ENCODE results near the gene LAMA2. TPM values are rescaled to one million over a fixed set of nuclear protein-coding genes. Genes with fewer than 3 reads are reported as not detected.
"Not testable (repeated sequence)": the region's sequence is repeated elsewhere in the genome, so short reads cannot be mapped to it uniquely, and the experiment has no call there.

Gene LAMA2
- total and polyA plus RNA-seq, 5 donors from 2014 or later: 0.06 to 0.47 (median 0.09) TPM

DNA sequence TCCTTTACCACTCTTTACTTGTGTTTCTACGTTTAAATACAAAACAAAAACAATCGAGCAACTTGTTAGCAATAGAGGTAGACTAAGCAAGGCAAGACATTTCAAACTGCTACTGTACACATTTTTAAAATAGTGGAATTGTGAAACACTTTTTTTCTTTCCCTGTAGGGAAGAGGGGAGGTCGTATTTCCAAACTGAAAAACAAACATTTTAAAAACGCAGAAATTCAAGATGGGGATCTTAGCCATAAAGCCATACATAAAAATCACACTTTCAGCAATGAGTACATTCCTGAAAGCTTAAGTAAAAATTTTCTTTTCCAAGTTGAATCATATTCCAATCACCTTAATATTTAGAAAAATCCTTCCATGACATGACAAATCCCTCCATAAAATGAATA is 267.6 kb downstream of the LAMA2 start:
- Histone ChIP-seq H3K27me3 (ENCODE audit: control insufficient read depth, insufficient read depth, low read length) (no peaks in the 10 kb centered on the region), H3K4me1 (ENCODE audit: control insufficient read depth, insufficient read depth, low read length, poor library complexity, severe bottlenecking) (no peaks in the 10 kb centered on the region), H3K9me3 (ENCODE audit: control insufficient read depth in 2 of 2, low read length in 2 of 2) (no peaks in the 10 kb centered on the region), H3K36me3 (ENCODE audit: control insufficient read depth, insufficient read depth, low read length) (no peaks in the 10 kb centered on the region), H3K27ac (ENCODE audit: insufficient read depth, low read length, poor library complexity, severe bottlenecking) (no peak overlapping the region), H3K4me3 (ENCODE audit: low read depth, low read length) (no peak overlapping the region)
- peaks cover 5% of the 10 kb centered on the region for H3K27me3 Mint-ChIP-seq
- no peaks in the 10 kb centered on the region for H3K36me3 Mint-ChIP-seq
- H3K4me3 Mint-ChIP-seq: no peak overlapping the region
- no peaks in the 10 kb centered on the region for H3K4me1 Mint-ChIP-seq
- no peak for ATAC-seq (ENCODE audit: low read depth in 2 of 2)
- DNase-seq: no peak
- no peak overlapping the region for H3K27ac Mint-ChIP-seq
- peaks cover 0 to 1% (median 0%) of the 10 kb centered on the region in 7 donors for H3K9me3 Mint-ChIP-seq

GRCh38 chr6:129153257-129153656 is 270.3 kb downstream of the LAMA2 start:
- H3K27ac Mint-ChIP-seq: no peak overlapping the region
- ATAC-seq (ENCODE audit: low read depth in 2 of 2): no peak
- Histone ChIP-seq H3K9me3 (ENCODE audit: control insufficient read depth in 2 of 2, low read length in 2 of 2) (no peaks in the 10 kb centered on the region), H3K27me3 (ENCODE audit: control insufficient read depth, insufficient read depth, low read length) (no peaks in the 10 kb centered on the region), H3K4me3 (ENCODE audit: low read depth, low read length) (no peak overlapping the region), H3K4me1 (ENCODE audit: control insufficient read depth, insufficient read depth, low read length, poor library complexity, severe bottlenecking) (no peaks in the 10 kb centered on the region), H3K36me3 (ENCODE audit: control insufficient read depth, insufficient read depth, low read length) (no peaks in the 10 kb centered on the region), H3K27ac (ENCODE audit: insufficient read depth, low read length, poor library complexity, severe bottlenecking) (no peak overlapping the region)
- H3K36me3 Mint-ChIP-seq: no peaks in the 10 kb centered on the region
- no peak overlapping the region for H3K4me3 Mint-ChIP-seq
- H3K9me3 Mint-ChIP-seq: no peaks in the 10 kb centered on the region
- peaks cover 5% of the 10 kb centered on the region for H3K27me3 Mint-ChIP-seq
- H3K4me1 Mint-ChIP-seq: no peaks in the 10 kb centered on the region
- no peak for DNase-seq

DNA sequence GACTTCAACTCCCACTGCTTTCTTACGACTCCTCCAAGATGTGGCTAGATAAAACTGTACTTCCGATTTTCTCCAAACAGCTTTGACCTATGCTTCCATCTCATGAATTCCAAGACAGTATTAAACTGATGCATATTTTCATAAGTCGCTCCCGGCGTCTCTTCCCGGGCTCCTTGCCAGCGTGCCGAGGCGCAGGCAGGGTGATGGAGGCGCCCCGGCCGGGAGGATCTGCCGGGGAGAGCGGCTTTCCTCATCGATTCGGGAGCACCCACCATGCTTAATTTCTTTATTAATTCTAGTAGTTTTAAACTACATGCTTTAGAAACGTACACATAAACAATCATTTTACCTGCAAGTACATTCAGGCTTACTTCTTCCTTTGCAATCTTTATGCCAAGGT is 276.3 kb downstream of the LAMA2 start:
- DNase-seq; H3K4me3 Mint-ChIP-seq; H3K27ac ChIP-seq (ENCODE audit: insufficient read depth, low read length, poor library complexity, severe bottlenecking); H3K27ac Mint-ChIP-seq; H3K27me3 Mint-ChIP-seq; H3K4me1 ChIP-seq (ENCODE audit: control insufficient read depth, insufficient read depth, low read length, poor library complexity, severe bottlenecking); H3K27me3 ChIP-seq (ENCODE audit: control insufficient read depth, insufficient read depth, low read length); H3K9me3 ChIP-seq (ENCODE audit: control insufficient read depth in 2 of 2, low read length in 2 of 2); H3K36me3 ChIP-seq (ENCODE audit: control insufficient read depth, insufficient read depth, low read length); H3K9me3 Mint-ChIP-seq; H3K4me1 Mint-ChIP-seq; H3K36me3 Mint-ChIP-seq; ATAC-seq (ENCODE audit: low read depth in 2 of 2); H3K4me3 ChIP-seq (ENCODE audit: low read depth, low read length): not testable (repeated sequence)

DNA sequence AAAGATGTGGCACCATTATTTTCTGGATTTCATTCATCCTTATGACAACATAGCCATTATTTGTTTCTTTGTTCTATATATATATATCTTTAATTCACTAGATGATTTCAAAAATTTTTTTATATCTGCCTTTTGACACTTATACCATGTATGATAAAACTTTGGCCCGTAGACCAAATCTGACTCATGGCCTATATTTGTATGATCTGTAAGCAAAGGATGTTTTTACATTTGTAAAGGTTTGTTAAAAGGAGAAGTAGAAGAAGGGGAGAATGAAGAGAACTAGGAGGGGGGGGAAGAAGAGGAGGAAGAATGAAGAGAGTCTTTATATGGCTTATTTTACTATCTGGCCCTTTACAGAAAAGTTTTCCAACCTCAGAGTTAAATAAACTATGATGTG is 279.7 kb downstream of the LAMA2 start:
- peaks cover 0 to 2% (median 0%) of the 10 kb centered on the region in 7 donors for H3K9me3 Mint-ChIP-seq

DNA sequence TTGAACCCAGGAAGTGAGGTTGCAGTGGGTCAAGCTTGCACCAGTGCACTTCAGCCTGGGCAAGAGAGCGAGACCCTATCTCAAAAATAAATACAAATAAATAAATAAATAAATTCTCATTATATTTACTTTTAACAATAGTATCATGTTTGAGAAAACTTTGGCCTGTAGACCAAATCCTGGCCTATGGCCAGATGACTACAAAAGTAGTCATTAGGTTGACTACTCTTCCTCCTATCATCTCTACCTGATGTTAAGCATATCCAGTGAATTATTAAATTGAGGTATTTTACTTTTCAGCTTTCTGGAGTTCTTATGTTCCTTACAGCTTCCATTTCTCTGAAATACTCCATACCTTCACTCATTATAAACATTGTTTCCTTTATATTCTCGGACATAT is 280.6 kb downstream of the LAMA2 start:
- Mint-ChIP-seq H3K27me3 (no peaks in the 10 kb centered on the region), H3K4me1 (no peaks in the 10 kb centered on the region), H3K27ac (no peak overlapping the region), H3K9me3 (peaks cover 0 to 2% (median 0%) of the 10 kb centered on the region in 7 donors), H3K4me3 (no peak overlapping the region), H3K36me3 (peaks cover 4% of the 10 kb centered on the region)
- Histone ChIP-seq H3K9me3 (ENCODE audit: control insufficient read depth in 2 of 2, low read length in 2 of 2) (no peaks in the 10 kb centered on the region), H3K27ac (ENCODE audit: insufficient read depth, low read length, poor library complexity, severe bottlenecking) (no peak overlapping the region), H3K27me3 (ENCODE audit: control insufficient read depth, insufficient read depth, low read length) (no peaks in the 10 kb centered on the region), H3K4me1 (ENCODE audit: control insufficient read depth, insufficient read depth, low read length, poor library complexity, severe bottlenecking) (no peaks in the 10 kb centered on the region), H3K36me3 (ENCODE audit: control insufficient read depth, insufficient read depth, low read length) (no peaks in the 10 kb centered on the region), H3K4me3 (ENCODE audit: low read depth, low read length) (no peak overlapping the region)
- ATAC-seq (ENCODE audit: low read depth in 2 of 2) (no peak), DNase-seq (no peak)

More for the DNA sequence above, 279.7 kb downstream of the LAMA2 start:
- Histone ChIP-seq H3K9me3 (ENCODE audit: control insufficient read depth in 2 of 2, low read length in 2 of 2) (no peaks in the 10 kb centered on the region), H3K27me3 (ENCODE audit: control insufficient read depth, insufficient read depth, low read length) (no peaks in the 10 kb centered on the region), H3K4me3 (ENCODE audit: low read depth, low read length) (no peak overlapping the region), H3K4me1 (ENCODE audit: control insufficient read depth, insufficient read depth, low read length, poor library complexity, severe bottlenecking) (no peaks in the 10 kb centered on the region), H3K36me3 (ENCODE audit: control insufficient read depth, insufficient read depth, low read length) (no peaks in the 10 kb centered on the region), H3K27ac (ENCODE audit: insufficient read depth, low read length, poor library complexity, severe bottlenecking) (no peak overlapping the region)
- no peak for ATAC-seq (ENCODE audit: low read depth in 2 of 2)
- H3K27ac Mint-ChIP-seq: no peak overlapping the region
- no peak for DNase-seq
- no peak overlapping the region for H3K4me3 Mint-ChIP-seq
- H3K4me1 Mint-ChIP-seq: no peaks in the 10 kb centered on the region
- H3K36me3 Mint-ChIP-seq: peaks cover 4% of the 10 kb centered on the region
- H3K27me3 Mint-ChIP-seq: no peaks in the 10 kb centered on the region

GRCh38 chr6:129164032-129164431 is 281.1 kb downstream of the LAMA2 start:
- no peak overlapping the region for H3K4me3 Mint-ChIP-seq
- H3K36me3 Mint-ChIP-seq: peaks cover 4% of the 10 kb centered on the region
- H3K9me3 ChIP-seq (ENCODE audit: control insufficient read depth in 2 of 2, low read length in 2 of 2): no peaks in the 10 kb centered on the region
- H3K27me3 Mint-ChIP-seq: no peaks in the 10 kb centered on the region
- no peaks in the 10 kb centered on the region for H3K36me3 ChIP-seq (ENCODE audit: control insufficient read depth, insufficient read depth, low read length)
- ATAC-seq (ENCODE audit: low read depth in 2 of 2) (no peak), DNase-seq (no peak)
- no peak overlapping the region for H3K4me3 ChIP-seq (ENCODE audit: low read depth, low read length)
- no peak overlapping the region for H3K27ac ChIP-seq (ENCODE audit: insufficient read depth, low read length, poor library complexity, severe bottlenecking)
- H3K4me1 Mint-ChIP-seq: no peaks in the 10 kb centered on the region
- no peaks in the 10 kb centered on the region for H3K4me1 ChIP-seq (ENCODE audit: control insufficient read depth, insufficient read depth, low read length, poor library complexity, severe bottlenecking)
- H3K9me3 Mint-ChIP-seq: peaks cover 0 to 2% (median 0%) of the 10 kb centered on the region in 7 donors
- H3K27ac Mint-ChIP-seq: no peak overlapping the region
- H3K27me3 ChIP-seq (ENCODE audit: control insufficient read depth, insufficient read depth, low read length): no peaks in the 10 kb centered on the region

DNA sequence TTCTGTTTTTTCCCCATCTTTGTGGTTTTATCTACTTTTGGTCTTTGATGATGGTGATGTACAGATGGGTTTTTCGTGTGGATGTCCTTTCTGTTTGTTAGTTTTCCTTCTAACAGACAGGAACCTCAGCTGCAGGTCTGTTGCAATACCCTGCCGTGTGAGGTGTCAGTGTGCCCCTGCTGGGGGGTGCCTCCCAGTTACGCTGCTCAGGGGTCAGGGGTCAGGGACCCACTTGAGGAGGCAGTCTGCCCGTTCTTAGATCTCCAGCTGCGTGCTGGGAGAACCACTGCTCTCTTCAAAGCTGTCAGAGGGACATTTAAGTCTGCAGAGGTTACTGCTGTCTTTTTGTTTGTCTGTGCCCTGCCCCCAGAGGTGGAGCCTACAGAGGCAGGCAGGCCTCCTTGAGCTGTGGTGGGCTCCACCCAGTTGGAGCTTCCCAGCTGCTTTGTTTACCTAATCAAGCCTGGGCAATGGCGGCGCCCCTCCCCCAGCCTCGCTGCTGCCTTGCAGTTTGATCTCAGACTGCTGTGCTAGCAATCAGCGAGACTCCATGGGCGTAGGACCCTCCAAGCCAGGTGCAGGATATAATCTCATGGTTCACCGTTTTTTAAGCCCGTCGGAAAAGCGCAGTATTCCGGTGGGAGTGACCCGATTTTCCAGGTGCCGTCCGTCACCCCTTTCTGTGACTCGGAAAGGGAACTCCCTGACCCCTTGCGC is 289.5 kb downstream of the LAMA2 start:
- not testable (repeated sequence) for H3K27ac Mint-ChIP-seq; DNase-seq; H3K36me3 ChIP-seq (ENCODE audit: control insufficient read depth, insufficient read depth, low read length); H3K27ac ChIP-seq (ENCODE audit: insufficient read depth, low read length, poor library complexity, severe bottlenecking); ATAC-seq (ENCODE audit: low read depth in 2 of 2); H3K4me3 Mint-ChIP-seq; H3K27me3 Mint-ChIP-seq; H3K9me3 Mint-ChIP-seq; H3K9me3 ChIP-seq (ENCODE audit: control insufficient read depth in 2 of 2, low read length in 2 of 2); H3K36me3 Mint-ChIP-seq; H3K4me1 ChIP-seq (ENCODE audit: control insufficient read depth, insufficient read depth, low read length, poor library complexity, severe bottlenecking); H3K4me1 Mint-ChIP-seq; H3K27me3 ChIP-seq (ENCODE audit: control insufficient read depth, insufficient read depth, low read length); H3K4me3 ChIP-seq (ENCODE audit: low read depth, low read length)

GRCh38 chr6:129175066-129175465 is 292.1 kb downstream of the LAMA2 start:
- H3K27me3 ChIP-seq (ENCODE audit: control insufficient read depth, insufficient read depth, low read length): no peaks in the 10 kb centered on the region
- no peak for DNase-seq
- H3K27ac ChIP-seq (ENCODE audit: insufficient read depth, low read length, poor library complexity, severe bottlenecking): no peak overlapping the region
- Mint-ChIP-seq H3K27ac (no peak overlapping the region), H3K4me1 (no peaks in the 10 kb centered on the region), H3K36me3 (no peaks in the 10 kb centered on the region), H3K9me3 (peaks cover 0 to 5% (median 0%) of the 10 kb centered on the region in 7 donors), H3K27me3 (no peaks in the 10 kb centered on the region), H3K4me3 (no peak overlapping the region)
- H3K9me3 ChIP-seq (ENCODE audit: control insufficient read depth in 2 of 2, low read length in 2 of 2): no peaks in the 10 kb centered on the region
- ATAC-seq (ENCODE audit: low read depth in 2 of 2): no peak
- no peak overlapping the region for H3K4me3 ChIP-seq (ENCODE audit: low read depth, low read length)
- H3K4me1 ChIP-seq (ENCODE audit: control insufficient read depth, insufficient read depth, low read length, poor library complexity, severe bottlenecking): no peaks in the 10 kb centered on the region
- H3K36me3 ChIP-seq (ENCODE audit: control insufficient read depth, insufficient read depth, low read length): no peaks in the 10 kb centered on the region
